H1 (cell line): Measurements from ENCODE around the gene PTH1R. TPM values are rescaled to one million over a fixed set of nuclear protein-coding genes. Genes with fewer than 3 reads are reported as not detected.

Experiments used
- CTCF ChIA-PET: fragments of 300-600 bp; sonication (Branson Sonifier 250); formaldehyde crosslinking; loops from one replicate; lab custom pipeline; 2021; ENCODE audit not compliant: partially characterized antibody; lab: Charles Lee
- POLR2A ChIA-PET: fragments of 300-600 bp; sonication (Branson Sonifier 250); formaldehyde crosslinking; loops from one replicate; lab custom pipeline; 2021; ENCODE audit warnings: inconsistent platforms; ENCODE audit not compliant: partially characterized antibody; lab: Charles Lee
- DNase-seq, 2 experiments: peaks; one replicate each; pipeline versions ENCODE4 v3.0.0 to v3.0.0-alpha.2; 2010 to 2022; ENCODE audit warnings: low spot score in 2 of 2, low read depth in 1 of 2, mixed read lengths in 1 of 2
- FAIRE-seq: peaks from 2 replicates; lab custom pipeline; 2011; peaks lifted over from hg19 to GRCh38; lab: Jason Lieb, UNC
- H2AFZ ChIP-seq: 2 replicates; pipeline ENCODE4 v1.8.1; 2012; ENCODE audit warnings: low read length, inconsistent platforms
- H2AK5ac ChIP-seq: 2 replicates; pipeline ENCODE4 v1.6.1; 2013; ENCODE audit warnings: low read depth, low read length
- H2BK120ac ChIP-seq: replicated peaks from 2 replicates; pipeline ENCODE3; 2013; ENCODE audit warnings: low read depth, low read length, inconsistent platforms
- H2BK12ac ChIP-seq: 2 replicates; pipeline ENCODE4 v1.6.1; 2013; ENCODE audit warnings: low read depth, low read length
- H2BK15ac ChIP-seq: 2 replicates; pipeline ENCODE4 v1.6.1; 2013; ENCODE audit warnings: low read length
- H2BK20ac ChIP-seq: 2 replicates; pipeline ENCODE4 v1.6.1; 2013; ENCODE audit warnings: low read length
- H2BK5ac ChIP-seq: 2 replicates; pipeline ENCODE4 v1.6.1; 2013; ENCODE audit warnings: low read depth, low read length
- H3K14ac ChIP-seq: 2 replicates; pipeline ENCODE4 v1.6.1; 2013; ENCODE audit warnings: inconsistent platforms; ENCODE audit not compliant: insufficient read length
- H3K18ac ChIP-seq: 2 replicates; pipeline ENCODE4 v1.6.1; 2013; ENCODE audit warnings: low read length; ENCODE audit errors: extremely low read depth
- H3K23ac ChIP-seq: 2 replicates; pipeline ENCODE4 v1.6.1; 2013; ENCODE audit warnings: inconsistent platforms; ENCODE audit not compliant: insufficient read length
- H3K23me2 ChIP-seq: 2 replicates; pipeline ENCODE4 v1.6.1; 2013; ENCODE audit warnings: low read depth, low read length
- H3K27ac ChIP-seq: 2 replicates; pipeline ENCODE4 v1.6.1; 2011; ENCODE audit warnings: low read depth, low read length, inconsistent platforms
- H3K27me3 ChIP-seq, 4 experiments: replicated peaks in 1 of 4; 1 replicate in 1 of 4; 2 replicates in 3 of 4; pipeline versions ENCODE4 v1.6.1 to v1.8.1; 2011 to 2013; ENCODE audit warnings: low read length in 3 of 4, mild to moderate bottlenecking in 3 of 4, inconsistent platforms in 2 of 4, mixed read lengths in 2 of 4, moderate library complexity in 1 of 4; ENCODE audit not compliant: control insufficient read depth in 3 of 4, insufficient read depth in 3 of 4; ENCODE audit errors: extremely low read depth in 1 of 4
- H3K36me3 ChIP-seq, 4 experiments: 2 replicates each; pipeline versions ENCODE4 v1.6.1 to v1.8.1; 2011 to 2013; ENCODE audit warnings: mild to moderate bottlenecking in 4 of 4, low read length in 3 of 4, moderate library complexity in 2 of 4, control low read depth in 1 of 4, inconsistent platforms in 1 of 4; ENCODE audit not compliant: insufficient read depth in 4 of 4, control insufficient read depth in 2 of 4
- H3K4ac ChIP-seq: replicated peaks from 2 replicates; pipeline ENCODE3; 2013; ENCODE audit warnings: low read length, low read depth, mixed read lengths, inconsistent platforms; ENCODE audit not compliant: insufficient read length
- H3K4me1 ChIP-seq, 4 experiments: replicated peaks in 1 of 4; 1 replicate in 1 of 4; 2 replicates in 3 of 4; pipeline versions ENCODE4 v1.6.1 to v1.8.1; 2011 to 2013; ENCODE audit warnings: low read length in 3 of 4, inconsistent platforms in 2 of 4, mixed read lengths in 1 of 4; ENCODE audit not compliant: insufficient read depth in 4 of 4, control insufficient read depth in 3 of 4
- H3K4me2 ChIP-seq, 2 experiments: 2 replicates each; pipeline versions ENCODE4 v1.6.1 to v1.8.1; 2011 to 2013; ENCODE audit warnings: low read depth in 2 of 2, low read length in 2 of 2, control low read depth in 1 of 2, inconsistent platforms in 1 of 2, mild to moderate bottlenecking in 1 of 2; ENCODE audit not compliant: insufficient read depth in 1 of 2
- H3K4me3 ChIP-seq, 4 experiments: fragments of 200-600, 300-600 bp in 1 of 4; sonication (generic), shearing (Covaris generic), sonication (Bioruptor Twin) in 1 of 4; 2 replicates each; pipeline versions ENCODE4 v1.5.1 to v1.8.1; 2011 to 2016; ENCODE audit warnings: low read length in 4 of 4, low read depth in 3 of 4, control low read depth in 2 of 4, inconsistent platforms in 2 of 4, mild to moderate bottlenecking in 2 of 4, mixed read lengths in 1 of 4, moderate library complexity in 1 of 4; ENCODE audit not compliant: insufficient read depth in 2 of 4; ENCODE audit errors: extremely low read depth in 1 of 4
- H3K56ac ChIP-seq: replicated peaks from 2 replicates; pipeline ENCODE3; 2013; ENCODE audit warnings: low read depth, mild to moderate bottlenecking, mixed read lengths, low read length, inconsistent platforms; ENCODE audit not compliant: insufficient read length
- H3K79me1 ChIP-seq: 2 replicates; pipeline ENCODE4 v1.6.1; 2013; ENCODE audit warnings: low read depth, low read length, control low read depth
- H3K79me2 ChIP-seq, 2 experiments: 2 replicates each; pipeline versions ENCODE4 v1.6.1 to v1.8.1; 2012 to 2013; ENCODE audit warnings: low read length in 2 of 2, mild to moderate bottlenecking in 2 of 2, inconsistent platforms in 1 of 2; ENCODE audit not compliant: insufficient read depth in 2 of 2, control insufficient read depth in 1 of 2
- H3K9ac ChIP-seq, 4 experiments: replicated peaks in 1 of 4; 1 replicate in 1 of 4; 2 replicates in 3 of 4; pipeline versions ENCODE4 v1.6.1 to v1.8.1; 2011 to 2013; ENCODE audit warnings: low read depth in 3 of 4, low read length in 3 of 4, control low read depth in 2 of 4, mild to moderate bottlenecking in 2 of 4, moderate library complexity in 2 of 4, inconsistent platforms in 1 of 4; ENCODE audit errors: extremely low read depth in 1 of 4
- H3K9me3 ChIP-seq, 2 experiments: 2 replicates each; pipeline versions ENCODE4 v1.6.1 to v1.8.1; 2012 to 2013; ENCODE audit warnings: mild to moderate bottlenecking in 2 of 2, moderate library complexity in 2 of 2, control low read depth in 1 of 2, inconsistent platforms in 1 of 2, low read depth in 1 of 2, low read length in 1 of 2, mixed read lengths in 1 of 2; ENCODE audit not compliant: insufficient read depth in 2 of 2
- H4K20me1 ChIP-seq, 2 experiments: replicated peaks in 1 of 2; 2 replicates each; pipeline versions ENCODE3 to v1.8.1; 2011 to 2013; ENCODE audit warnings: inconsistent platforms in 2 of 2, low read length in 2 of 2, mild to moderate bottlenecking in 1 of 2; ENCODE audit not compliant: insufficient read depth in 2 of 2, control insufficient read depth in 1 of 2
- H4K5ac ChIP-seq: 2 replicates; pipeline ENCODE4 v1.6.1; 2013; ENCODE audit warnings: low read length, low read depth, mixed read lengths, inconsistent platforms; ENCODE audit not compliant: insufficient read length
- H4K8ac ChIP-seq: 2 replicates; pipeline ENCODE4 v1.8.0; 2013; ENCODE audit warnings: mild to moderate bottlenecking, moderate library complexity, low read length, inconsistent platforms; ENCODE audit not compliant: insufficient read depth; ENCODE audit errors: extremely low read depth
- H4K91ac ChIP-seq: replicated peaks from 2 replicates; pipeline ENCODE3; 2013; ENCODE audit warnings: low read length, mixed read lengths, inconsistent platforms; ENCODE audit not compliant: insufficient read length
- CHD1 ChIP-seq: IDR thresholded peaks from 2 replicates; pipeline ENCODE4 v1.6.1; 2012; ENCODE audit warnings: low read depth, low read length, improper control_type of control experiment
- EP300 ChIP-seq, 2 experiments: IDR thresholded peaks; 1 replicate in 1 of 2; 2 replicates in 1 of 2; pipeline ENCODE4 v1.6.1; 2011 to 2012; ENCODE audit warnings: low read depth in 2 of 2, low read length in 2 of 2, mild to moderate bottlenecking in 2 of 2, borderline replicate concordance in 1 of 2, inconsistent platforms in 1 of 2, moderate library complexity in 1 of 2
- FOSL1 ChIP-seq: IDR thresholded peaks from 2 replicates; pipeline ENCODE4 v1.6.1; 2011; ENCODE audit warnings: mild to moderate bottlenecking, low read depth, low read length, moderate library complexity; ENCODE audit not compliant: insufficient read depth
- KDM4A ChIP-seq: IDR thresholded peaks from one replicate; pipeline ENCODE4 v1.7.1; 2012; ENCODE audit warnings: low read depth, mild to moderate bottlenecking, moderate library complexity, low read length, inconsistent platforms; ENCODE audit not compliant: severe bottlenecking
- KDM5A ChIP-seq: fragments of 200-600 bp; IDR thresholded peaks from 2 replicates; pipeline ENCODE4 v1.7.1; 2012; ENCODE audit warnings: mild to moderate bottlenecking, low read length, inconsistent platforms, mixed read lengths
- RNF2 ChIP-seq: fragments of 200-900, 300-1000 bp; sonication (generic); IDR thresholded peaks from 2 replicates; pipeline ENCODE4 v1.7.1; 2016; ENCODE audit warnings: borderline replicate concordance, low read depth, mild to moderate bottlenecking, antibody characterized with exemption, low read length; ENCODE audit not compliant: poor library complexity, severe bottlenecking; ENCODE audit errors: missing control alignments
- RXRA ChIP-seq: IDR thresholded peaks from 2 replicates; pipeline ENCODE4 v1.6.1; 2011; ENCODE audit warnings: low read depth, mild to moderate bottlenecking, low read length, moderate library complexity; ENCODE audit not compliant: insufficient read depth
- SP1 ChIP-seq: IDR thresholded peaks from 2 replicates; pipeline ENCODE4 v1.6.1; 2011; ENCODE audit warnings: low read depth, low read length
- SP2 ChIP-seq: IDR thresholded peaks from 2 replicates; pipeline ENCODE4 v1.6.1; 2012; ENCODE audit warnings: mild to moderate bottlenecking, low read length, inconsistent platforms
- SUZ12 ChIP-seq: fragments of 200-600 bp; sonication (generic); IDR thresholded peaks from 2 replicates; pipeline ENCODE4 v1.6.1; 2012; ENCODE audit warnings: mild to moderate bottlenecking, inconsistent platforms, low read length, moderate library complexity, mixed read lengths
- TBP ChIP-seq: IDR thresholded peaks from 2 replicates; pipeline ENCODE4 v1.6.1; 2011; ENCODE audit warnings: low read depth, low read length, improper control_type of control experiment
- TCF12 ChIP-seq: IDR thresholded peaks from 2 replicates; pipeline ENCODE4 v1.6.1; 2011; ENCODE audit warnings: low read depth, mild to moderate bottlenecking, low read length
- whole genome bisulfite sequencing, 2 experiments: shearing (Covaris generic) in 1 of 2; methylation state at CpG; one replicate each; pipeline versions ENCODE4 v1.1.6 to v1.1.7; 2013 to 2015; ENCODE audit warnings: low lambda C conversion rate in 2 of 2, mixed read lengths in 2 of 2, inconsistent platforms in 1 of 2, low coverage in 1 of 2, missing lambda C conversion rate in 1 of 2; ENCODE audit not compliant: insufficient replicate concordance in 2 of 2, insufficient coverage in 1 of 2, insufficient read length in 1 of 2; ENCODE audit errors: extremely low coverage in 1 of 2, missing lambda C conversion rate in 1 of 2; 5-methylcytosine and 5-hydroxymethylcytosine counted together
- polyA plus RNA-seq, 7 experiments: library from polyadenylated mRNA; depleted of rRNA in 3 of 7; stranded (reverse) in 5 of 7; unstranded in 2 of 7; fragments of >200 nt in 5 of 7; fragments of 200-250 nt in 2 of 7; gene quantifications; 1 replicate in 5 of 7; 2 replicates in 1 of 7; 4 replicates in 1 of 7; pipeline versions ENCODE4 v1.2.1 to v1.2.3, GENCODE V29; 2011 to 2013; ENCODE audit warnings: missing spikeins in 2 of 7, mixed read lengths in 2 of 7
- total RNA-seq: library from RNA; stranded (reverse); fragmentation: NEBNext Ultra II Directional; extraction: Animal tissue kit (Norgen Biotek cat#: 25700); gene quantifications from 2 replicates; pipeline ENCODE4 v1.2.1, GENCODE V29; 2021

PTH1R gene
- total and polyA plus RNA-seq, 2 of the 8 experiments (the other 6 are each of a cell fraction or from before 2014, with no cell fraction given) = 0.57 to 1.5 TPM

DNA sequence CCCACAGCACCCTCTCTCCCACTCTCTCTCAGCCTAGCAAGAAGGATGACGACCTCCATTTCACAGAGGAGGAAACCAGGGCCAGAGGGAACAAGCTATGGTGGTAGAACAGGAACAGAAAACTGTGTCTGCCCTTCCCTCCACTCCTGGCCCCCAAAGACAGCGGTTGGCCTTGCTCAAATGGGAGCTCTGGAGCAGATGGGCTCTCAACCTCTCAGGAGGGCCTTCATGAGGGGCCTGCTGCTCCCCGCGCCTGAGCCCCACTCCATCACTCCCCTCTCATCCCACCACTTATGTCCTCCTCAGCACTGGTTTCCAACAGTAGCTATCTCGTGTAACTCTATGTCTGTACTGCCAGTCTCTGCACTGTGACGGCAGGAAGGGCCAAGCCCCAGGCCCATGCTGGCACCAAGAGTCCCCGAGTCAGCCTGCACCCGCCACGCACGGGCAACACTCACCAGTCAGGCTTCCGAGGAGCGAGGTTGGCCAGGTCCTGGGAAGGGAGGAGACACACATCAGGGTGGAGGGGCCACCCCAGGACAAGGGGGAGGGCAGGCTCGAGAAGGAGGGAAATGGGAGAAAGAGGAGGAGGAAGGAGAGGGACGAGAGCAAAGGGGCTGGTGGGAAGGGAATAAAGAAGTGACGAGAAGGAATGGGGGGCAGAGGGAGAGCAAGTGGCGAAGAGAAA, 45.5 kb downstream of the PTH1R start:
- no peak overlapping the region for H3K14ac ChIP-seq
- H2BK12ac ChIP-seq = no peak overlapping the region
- H3K4me3 ChIP-seq = no peak overlapping the region
- POLR2A ChIA-PET = interaction anchor here (0.7 to 1.7 kb wide), 5 partner anchors 8 to 53 kb away, joined by 3 to 8 read pairs (median 4); partner anchors contain the start of gene CCDC12
- DNase-seq (no peak), FAIRE-seq (no peak)
- no peak overlapping the region for H4K91ac ChIP-seq
- CTCF ChIA-PET = interaction anchor here (0.9 to 9.9 kb wide), 34 partner anchors 9 to 486 kb away, joined by 3 to 104 read pairs (median 5); partner anchors contain the start of gene NBEAL2
- H3K9ac ChIP-seq = no peak overlapping the region
- H3K36me3 ChIP-seq = peaks cover 26 to 54% (median 39%) of the 10 kb centered on the region in 4 experiments
- H2BK5ac ChIP-seq = no peak overlapping the region; the same call in 1 of the 2 replicates
- no peaks in the 10 kb centered on the region for H3K4me1 ChIP-seq
- H3K79me1 ChIP-seq = peaks cover 5% of the 10 kb centered on the region; the same call in 1 of the 2 replicates
- WGBS, 2 experiments = 91 to 100% methylated on average over 2 to 14 of the region's 16 CpGs
- no peak overlapping the region for H3K23ac ChIP-seq
- H3K56ac ChIP-seq = no peak overlapping the region
- no peak overlapping the region for H3K4me2 ChIP-seq
- H3K23me2 ChIP-seq = no peaks in the 10 kb centered on the region
- H3K27me3 ChIP-seq = no peaks in the 10 kb centered on the region
- H3K18ac ChIP-seq = no peak overlapping the region
- H4K8ac ChIP-seq = no peak overlapping the region
- H2AK5ac ChIP-seq = no peak overlapping the region
- no peak overlapping the region for H2BK15ac ChIP-seq
- no peak overlapping the region for H2BK120ac ChIP-seq
- H4K5ac ChIP-seq = no peak overlapping the region
- no peaks in the 10 kb centered on the region for H3K79me2 ChIP-seq
- peaks cover 3 to 4% of the 10 kb centered on the region in 2 experiments; a peak in 2 of 4 replicates for H3K9me3 ChIP-seq
- H2AFZ ChIP-seq = no peak overlapping the region
- H3K27ac ChIP-seq = no peak overlapping the region
- H3K4ac ChIP-seq = no peak overlapping the region
- H4K20me1 ChIP-seq = peaks cover 4 to 6% of the 10 kb centered on the region in 2 experiments
- no peak overlapping the region for H2BK20ac ChIP-seq
- TF ChIP-seq FOSL1 (no peak), TCF12 (no peak), KDM4A (no peak), TBP (no peak), CHD1 (no peak), SP2 (no peak), RNF2 (no peak), RXRA (no peak), SUZ12 (no peak), EP300 (IDR thresholded peaks at IDR 0.05; ENCODE audit: borderline replicate concordance in 1 of 2, low read depth in 2 of 2, low read length in 2 of 2) (no peak), KDM5A (no peak), SP1 (no peak)
